NT2/D1 (cell line): ENCODE measurements around the gene TPD52L1.

Source experiments
- SUZ12 ChIP-seq: IDR thresholded peaks from 2 replicates; pipeline ENCODE4 v1.6.1; 2011; ENCODE audit not compliant: insufficient read length, insufficient read depth; ENCODE audit errors: extremely low read depth
- YY1 ChIP-seq: IDR thresholded peaks from 2 replicates; pipeline ENCODE4 v1.6.1; 2011; ENCODE audit not compliant: insufficient read length, insufficient read depth

GRCh38 chr6:125140808-125141207 is 12.8 kb upstream of the TPD52L1 start:
- TF ChIP-seq YY1, result no peak
- TF ChIP-seq SUZ12, result no peak
